ENCODE data around the gene ACOT7.
"Not testable (repeated sequence)": the region's sequence is repeated elsewhere in the genome, so short reads cannot be mapped to it uniquely, and the experiment has no call there.

ACOT7 gene

DNA sequence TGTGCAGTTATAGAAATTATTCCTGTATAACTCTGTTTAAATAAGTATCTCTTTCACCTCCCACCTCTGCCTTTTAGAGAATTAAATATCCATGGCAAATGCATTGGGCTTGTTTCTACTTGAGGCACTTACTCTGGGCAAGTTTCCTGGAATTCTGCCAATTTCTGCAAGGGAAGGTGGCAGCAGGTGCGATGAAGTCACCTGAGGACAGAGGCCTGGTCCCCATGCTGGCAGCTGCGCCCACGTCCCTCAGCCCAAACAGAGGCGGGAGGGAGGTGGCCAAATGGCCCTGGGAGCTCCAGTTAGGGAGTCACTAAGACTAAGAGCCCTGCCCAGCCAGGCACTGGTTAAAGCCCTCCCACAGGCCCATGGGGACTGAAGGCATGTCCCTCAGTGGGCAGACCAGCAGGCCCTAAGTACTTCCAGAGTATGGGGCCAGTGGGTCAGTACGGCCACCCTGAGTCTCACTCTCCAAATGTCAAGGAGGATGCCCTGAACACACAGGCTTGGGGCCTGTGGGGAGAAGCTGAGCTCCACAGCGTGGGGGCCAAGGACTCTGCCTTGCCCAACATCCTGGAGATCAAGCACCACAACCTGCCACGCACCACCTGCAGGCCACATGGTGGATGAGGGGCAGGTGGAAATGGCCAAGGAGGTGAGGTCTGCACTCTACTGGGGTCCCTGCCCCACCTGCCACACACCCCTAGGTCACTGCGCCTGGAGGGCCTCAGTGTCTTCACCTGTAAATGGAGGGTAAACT is 19.4 kb downstream of the ACOT7 start:
- Histone ChIP-seq H3K9me3 (ENCODE audit: insufficient read depth, low read depth, low read length) (no peaks in the 10 kb centered on the region), H3K36me3 (ENCODE audit: insufficient read depth, low read length) (no peaks in the 10 kb centered on the region), H3K27me3 (ENCODE audit: insufficient read depth, low read length) (no peaks in the 10 kb centered on the region), H3K27ac (ENCODE audit: low read depth, low read length) (no peak overlapping the region), H3K9ac (ENCODE audit: low read depth, low read length) (no peak overlapping the region), H3K4me1 (ENCODE audit: insufficient read depth, low read length) (no peaks in the 10 kb centered on the region), H3K4me3 (ENCODE audit: low read length) (no peak overlapping the region)
- WGBS = 91% methylated on average over 8 of the region's 8 CpGs

DNA sequence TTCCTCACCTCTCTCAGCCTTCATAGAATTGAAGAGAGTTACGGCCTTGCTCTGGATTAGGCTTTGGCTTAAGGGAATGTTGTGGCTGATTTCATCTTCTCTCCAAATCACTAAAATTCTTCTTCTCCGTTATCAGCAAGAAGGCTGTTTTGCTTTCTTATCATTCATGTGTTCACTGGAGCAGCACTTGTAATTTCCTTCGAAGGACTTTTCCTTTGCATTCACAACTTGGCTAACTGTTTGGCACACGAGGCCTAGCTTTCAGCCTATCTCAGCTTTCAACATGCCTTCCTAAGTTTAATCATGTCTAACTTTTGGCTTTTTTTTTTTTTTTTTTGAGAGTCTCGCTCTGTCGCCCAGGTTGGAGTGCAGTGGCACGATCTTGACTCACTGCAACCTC is 21.3 kb downstream of the ACOT7 start:
- 95% methylated on average over 7 of the region's 7 CpGs for WGBS
- not testable (repeated sequence) for H3K27me3 ChIP-seq (ENCODE audit: insufficient read depth, low read length); H3K4me3 ChIP-seq (ENCODE audit: low read length); H3K36me3 ChIP-seq (ENCODE audit: insufficient read depth, low read length); H3K9ac ChIP-seq (ENCODE audit: low read depth, low read length); H3K27ac ChIP-seq (ENCODE audit: low read depth, low read length); H3K9me3 ChIP-seq (ENCODE audit: insufficient read depth, low read depth, low read length); H3K4me1 ChIP-seq (ENCODE audit: insufficient read depth, low read length)

DNA sequence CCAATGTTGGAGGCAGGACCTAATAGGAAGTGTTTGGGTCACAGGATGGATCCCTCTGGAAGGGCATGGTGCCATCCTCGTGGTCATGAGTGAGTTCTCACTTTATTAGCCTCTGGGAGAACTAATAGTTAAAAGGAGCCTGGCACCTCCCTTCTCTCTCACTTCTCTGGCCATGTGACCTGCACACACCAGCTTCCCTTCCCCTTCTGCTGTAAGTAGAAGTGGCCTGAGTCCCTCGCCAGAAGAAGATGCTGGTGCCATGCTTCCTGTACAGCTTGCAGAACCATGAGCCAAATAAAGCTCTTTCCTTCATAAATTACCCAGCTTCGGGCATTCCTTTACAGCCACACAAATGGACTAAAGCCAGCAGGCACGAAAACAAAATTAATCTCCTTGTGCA is 23.6 kb downstream of the ACOT7 start:
- peaks cover 4% of the 10 kb centered on the region; the same call in 1 of the 2 replicates for H3K36me3 ChIP-seq (ENCODE audit: insufficient read depth, low read length)
- H3K9ac ChIP-seq (ENCODE audit: low read depth, low read length) = no peak overlapping the region
- no peak overlapping the region for H3K27ac ChIP-seq (ENCODE audit: low read depth, low read length)
- H3K27me3 ChIP-seq (ENCODE audit: insufficient read depth, low read length) = no peaks in the 10 kb centered on the region
- no peaks in the 10 kb centered on the region for H3K4me1 ChIP-seq (ENCODE audit: insufficient read depth, low read length)
- H3K9me3 ChIP-seq (ENCODE audit: insufficient read depth, low read depth, low read length) = 0 out of 2 replicates have a peak, but pooled peaks cover 9% of the 10 kb centered on the region
- 92% methylated on average over 4 of the region's 4 CpGs for WGBS
- no peak overlapping the region for H3K4me3 ChIP-seq (ENCODE audit: low read length)

DNA sequence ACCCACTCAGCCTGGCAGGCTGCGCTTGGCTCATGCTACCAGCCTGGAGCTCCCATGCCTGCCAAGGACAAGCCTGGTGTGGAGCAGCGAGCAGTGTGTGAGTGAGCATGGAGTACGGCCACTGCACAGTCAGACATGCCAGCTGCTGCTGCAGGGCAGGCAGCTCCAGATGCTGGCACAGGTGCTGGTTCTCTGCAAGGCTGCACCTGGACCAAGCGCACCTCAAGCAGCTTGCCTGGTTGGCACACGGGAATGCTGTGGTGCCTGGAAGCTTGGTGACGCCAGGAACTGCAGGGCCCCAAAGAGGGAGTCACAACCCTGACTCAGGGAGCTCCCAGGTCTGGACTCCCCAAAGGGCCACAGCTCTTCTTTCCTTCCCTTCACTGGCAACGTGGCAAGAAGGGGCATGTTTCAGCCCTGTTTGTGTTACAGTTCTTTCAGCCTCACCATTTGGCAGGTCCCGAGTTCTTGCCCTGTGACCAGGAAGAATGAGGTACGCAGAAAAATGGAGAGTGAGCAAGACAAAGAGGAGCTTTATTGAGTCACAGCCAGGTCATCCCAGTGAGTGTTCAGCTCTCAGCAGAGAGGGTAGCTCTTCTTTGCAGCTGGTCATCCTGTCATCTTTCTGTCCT is 26.1 kb downstream of the ACOT7 start:
- 0 out of 2 replicates have a peak, but pooled peaks cover 9% of the 10 kb centered on the region for H3K9me3 ChIP-seq (ENCODE audit: insufficient read depth, low read depth, low read length)
- H3K4me3 ChIP-seq (ENCODE audit: low read length) = no peak overlapping the region
- H3K27me3 ChIP-seq (ENCODE audit: insufficient read depth, low read length) = no peaks in the 10 kb centered on the region
- 92% methylated on average over 9 of the region's 9 CpGs for WGBS
- no peaks in the 10 kb centered on the region for H3K4me1 ChIP-seq (ENCODE audit: insufficient read depth, low read length)
- H3K36me3 ChIP-seq (ENCODE audit: insufficient read depth, low read length) = peaks cover 4% of the 10 kb centered on the region; the same call in 1 of the 2 replicates
- no peak overlapping the region for H3K9ac ChIP-seq (ENCODE audit: low read depth, low read length)
- no peak overlapping the region for H3K27ac ChIP-seq (ENCODE audit: low read depth, low read length)

DNA sequence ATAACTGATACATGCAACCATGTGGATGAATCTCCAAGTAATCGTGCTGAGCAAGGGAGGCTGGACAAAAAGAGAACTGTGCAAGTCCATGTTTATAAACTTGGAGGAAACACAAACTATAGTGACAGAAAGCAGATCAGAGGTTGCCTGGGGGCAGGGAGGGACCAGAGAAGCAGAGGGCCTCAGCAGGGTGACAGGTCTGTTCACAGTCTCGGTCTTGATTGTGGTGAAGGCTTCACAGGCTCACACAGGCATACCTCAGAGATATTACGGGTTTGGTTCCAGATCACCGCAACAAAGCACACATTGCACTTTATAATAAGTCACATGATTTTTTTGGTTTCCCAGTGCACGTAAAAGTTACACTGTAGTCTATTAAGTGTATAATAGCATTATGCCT is 28.5 kb downstream of the ACOT7 start:
- H3K4me1 ChIP-seq (ENCODE audit: insufficient read depth, low read length) = peaks cover 4% of the 10 kb centered on the region; the same call in 1 of the 2 replicates
- H3K36me3 ChIP-seq (ENCODE audit: insufficient read depth, low read length) = peaks cover 4% of the 10 kb centered on the region; the same call in 1 of the 2 replicates
- no peak overlapping the region for H3K9ac ChIP-seq (ENCODE audit: low read depth, low read length)
- H3K9me3 ChIP-seq (ENCODE audit: insufficient read depth, low read depth, low read length) = 0 out of 2 replicates have a peak, but pooled peaks cover 9% of the 10 kb centered on the region
- H3K27ac ChIP-seq (ENCODE audit: low read depth, low read length) = no peak overlapping the region
- no peaks in the 10 kb centered on the region for H3K27me3 ChIP-seq (ENCODE audit: insufficient read depth, low read length)
- WGBS = 94% methylated on average over 4 of the region's 5 CpGs
- no peak overlapping the region for H3K4me3 ChIP-seq (ENCODE audit: low read length)

DNA sequence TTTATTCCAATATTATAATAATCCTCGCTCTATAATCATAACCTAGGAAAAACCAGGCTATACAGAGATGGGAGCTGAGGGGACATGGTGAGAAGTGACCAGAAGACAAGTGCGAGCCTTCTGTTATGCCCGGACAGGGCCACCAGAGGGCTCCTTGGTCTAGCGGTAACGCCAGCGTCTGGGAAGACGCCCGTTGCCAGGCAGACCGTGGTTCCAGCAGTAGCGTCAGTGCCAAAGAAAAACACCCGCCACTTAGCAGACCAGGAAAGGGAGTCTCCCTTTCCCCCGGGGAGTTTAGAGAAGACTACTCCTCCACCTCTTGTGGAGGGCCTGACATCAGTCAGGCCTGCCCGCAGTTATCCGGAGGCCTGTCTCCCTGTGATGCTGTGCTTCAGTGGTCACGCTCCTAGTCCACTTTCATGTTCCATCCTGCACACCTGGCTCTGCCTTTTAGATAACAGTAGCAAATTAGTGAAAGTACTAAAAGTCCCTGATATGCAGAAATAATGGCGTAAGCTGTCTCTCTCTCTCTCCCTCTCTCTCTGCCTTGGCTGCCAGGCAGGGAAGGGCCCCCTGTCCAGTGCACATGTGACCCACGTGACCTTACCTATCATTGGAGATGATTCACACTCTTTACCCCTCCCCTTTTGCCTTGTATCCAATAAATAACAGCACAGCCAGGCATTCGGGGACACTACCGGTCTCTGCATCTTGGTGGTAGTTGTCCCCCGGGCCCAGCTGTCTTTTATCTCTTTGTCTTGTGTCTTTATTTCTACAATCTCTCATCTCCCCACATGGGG is 30.3 kb downstream of the ACOT7 start:
- H3K9me3 ChIP-seq (ENCODE audit: insufficient read depth, low read depth, low read length); H3K27ac ChIP-seq (ENCODE audit: low read depth, low read length): not testable (repeated sequence)
- WGBS = 38% methylated on average over 19 of the region's 20 CpGs

DNA sequence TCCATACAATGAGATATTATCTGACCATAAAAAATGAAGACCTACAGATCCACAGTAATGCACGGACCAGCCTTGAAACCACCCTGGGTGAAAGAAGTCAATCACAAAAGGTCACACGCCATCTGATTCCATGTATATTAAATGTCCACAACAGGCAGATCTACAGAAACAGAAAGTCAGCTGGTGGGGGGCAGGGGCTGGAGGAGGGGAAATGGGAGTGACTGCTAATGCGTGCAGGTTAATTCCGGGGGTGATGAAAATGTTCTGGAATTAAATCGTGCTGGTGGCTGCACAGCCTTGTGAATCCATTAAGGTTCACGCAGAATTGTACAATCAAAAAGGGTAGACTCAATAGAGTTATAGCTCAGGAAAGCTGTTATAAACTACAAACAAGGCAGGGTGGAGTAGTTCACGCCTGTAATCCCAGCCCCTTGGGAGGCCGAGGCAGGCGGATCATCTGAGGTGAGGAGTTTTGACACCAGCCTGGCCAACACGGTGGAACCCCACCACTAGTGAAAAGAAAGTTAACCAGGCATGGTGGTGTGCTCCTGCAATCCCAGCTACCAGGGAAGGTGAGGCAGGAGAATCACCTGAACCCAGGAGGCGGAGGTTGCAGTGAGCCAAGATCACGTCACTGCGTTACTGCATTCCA is 32.3 kb downstream of the ACOT7 start:
- 89% methylated on average over 13 of the region's 13 CpGs for WGBS
- Histone ChIP-seq H3K27ac (ENCODE audit: low read depth, low read length) (no peak overlapping the region), H3K9me3 (ENCODE audit: insufficient read depth, low read depth, low read length) (no peaks in the 10 kb centered on the region), H3K4me3 (ENCODE audit: low read length) (no peak overlapping the region), H3K9ac (ENCODE audit: low read depth, low read length) (no peak overlapping the region), H3K4me1 (ENCODE audit: insufficient read depth, low read length) (peaks cover 10% of the 10 kb centered on the region), H3K36me3 (ENCODE audit: insufficient read depth, low read length) (no peaks in the 10 kb centered on the region; the same call in 1 of the 2 replicates), H3K27me3 (ENCODE audit: insufficient read depth, low read length) (no peaks in the 10 kb centered on the region)

More for the DNA sequence above, 30.3 kb downstream of the ACOT7 start:
- H3K9ac ChIP-seq (ENCODE audit: low read depth, low read length); H3K36me3 ChIP-seq (ENCODE audit: insufficient read depth, low read length); H3K4me3 ChIP-seq (ENCODE audit: low read length); H3K27me3 ChIP-seq (ENCODE audit: insufficient read depth, low read length): not testable (repeated sequence)
- H3K4me1 ChIP-seq (ENCODE audit: insufficient read depth, low read length) = peaks cover 10% of the 10 kb centered on the region

DNA sequence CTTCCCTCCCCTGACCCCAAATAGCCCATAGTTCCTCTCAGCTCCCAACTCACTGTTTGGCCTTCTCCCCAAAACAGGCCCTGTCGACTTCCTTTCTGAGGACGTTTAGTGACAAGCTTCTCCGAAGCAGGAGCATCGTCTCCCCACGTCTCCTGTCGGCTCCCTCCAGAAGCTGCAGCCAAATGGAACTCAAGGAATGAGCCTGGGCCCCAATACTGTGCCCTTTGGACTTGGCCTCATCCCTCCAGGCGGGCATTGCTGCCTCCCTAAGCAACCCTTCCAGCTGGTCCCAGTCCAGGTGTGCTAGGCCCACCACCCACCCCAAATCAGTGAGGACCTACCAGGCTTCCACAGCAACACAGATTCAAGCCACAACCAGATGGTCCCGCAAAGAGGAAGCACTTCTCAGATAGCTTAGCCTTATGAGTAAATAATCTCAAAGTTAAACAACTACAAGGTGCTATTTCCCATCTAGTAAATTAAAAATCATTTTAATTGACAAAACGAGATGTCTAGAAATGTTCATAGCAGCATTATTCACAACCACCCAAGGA is 33.0 kb downstream of the ACOT7 start:
- 86% methylated on average over 9 of the region's 9 CpGs for WGBS
- H3K4me1 ChIP-seq (ENCODE audit: insufficient read depth, low read length) = peaks cover 10% of the 10 kb centered on the region
- H3K27ac ChIP-seq (ENCODE audit: low read depth, low read length) = no peak overlapping the region
- H3K27me3 ChIP-seq (ENCODE audit: insufficient read depth, low read length) = no peaks in the 10 kb centered on the region
- H3K9me3 ChIP-seq (ENCODE audit: insufficient read depth, low read depth, low read length) = no peaks in the 10 kb centered on the region
- H3K4me3 ChIP-seq (ENCODE audit: low read length) = no peak overlapping the region
- no peaks in the 10 kb centered on the region; the same call in 1 of the 2 replicates for H3K36me3 ChIP-seq (ENCODE audit: insufficient read depth, low read length)
- no peak overlapping the region for H3K9ac ChIP-seq (ENCODE audit: low read depth, low read length)

DNA sequence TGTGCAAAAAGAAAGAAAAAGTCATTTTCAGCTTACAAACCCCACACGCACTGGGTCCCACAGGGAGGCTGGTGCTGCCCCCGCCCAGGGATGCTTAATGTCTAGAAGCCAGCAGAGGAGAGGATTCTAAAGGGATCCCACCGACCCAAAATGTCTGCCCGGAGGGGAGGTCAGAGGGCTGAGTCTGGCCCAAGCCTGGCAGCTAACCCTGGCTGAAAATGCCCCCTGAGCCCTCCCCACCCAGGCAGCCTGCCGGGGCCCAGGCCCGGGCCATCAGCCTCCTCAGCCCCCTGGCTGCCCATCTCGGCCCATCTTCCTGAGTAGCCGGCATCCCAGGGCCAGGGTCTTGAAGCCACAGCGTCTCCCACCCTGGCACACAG is 33.5 kb downstream of the ACOT7 start:
- WGBS = 89% methylated on average over 9 of the region's 9 CpGs
- Histone ChIP-seq H3K36me3 (ENCODE audit: insufficient read depth, low read length) (no peaks in the 10 kb centered on the region; the same call in 1 of the 2 replicates), H3K9me3 (ENCODE audit: insufficient read depth, low read depth, low read length) (no peaks in the 10 kb centered on the region), H3K9ac (ENCODE audit: low read depth, low read length) (no peak overlapping the region), H3K4me1 (ENCODE audit: insufficient read depth, low read length) (peaks cover 10% of the 10 kb centered on the region), H3K27ac (ENCODE audit: low read depth, low read length) (no peak overlapping the region), H3K27me3 (ENCODE audit: insufficient read depth, low read length) (no peaks in the 10 kb centered on the region), H3K4me3 (ENCODE audit: low read length) (no peak overlapping the region)

DNA sequence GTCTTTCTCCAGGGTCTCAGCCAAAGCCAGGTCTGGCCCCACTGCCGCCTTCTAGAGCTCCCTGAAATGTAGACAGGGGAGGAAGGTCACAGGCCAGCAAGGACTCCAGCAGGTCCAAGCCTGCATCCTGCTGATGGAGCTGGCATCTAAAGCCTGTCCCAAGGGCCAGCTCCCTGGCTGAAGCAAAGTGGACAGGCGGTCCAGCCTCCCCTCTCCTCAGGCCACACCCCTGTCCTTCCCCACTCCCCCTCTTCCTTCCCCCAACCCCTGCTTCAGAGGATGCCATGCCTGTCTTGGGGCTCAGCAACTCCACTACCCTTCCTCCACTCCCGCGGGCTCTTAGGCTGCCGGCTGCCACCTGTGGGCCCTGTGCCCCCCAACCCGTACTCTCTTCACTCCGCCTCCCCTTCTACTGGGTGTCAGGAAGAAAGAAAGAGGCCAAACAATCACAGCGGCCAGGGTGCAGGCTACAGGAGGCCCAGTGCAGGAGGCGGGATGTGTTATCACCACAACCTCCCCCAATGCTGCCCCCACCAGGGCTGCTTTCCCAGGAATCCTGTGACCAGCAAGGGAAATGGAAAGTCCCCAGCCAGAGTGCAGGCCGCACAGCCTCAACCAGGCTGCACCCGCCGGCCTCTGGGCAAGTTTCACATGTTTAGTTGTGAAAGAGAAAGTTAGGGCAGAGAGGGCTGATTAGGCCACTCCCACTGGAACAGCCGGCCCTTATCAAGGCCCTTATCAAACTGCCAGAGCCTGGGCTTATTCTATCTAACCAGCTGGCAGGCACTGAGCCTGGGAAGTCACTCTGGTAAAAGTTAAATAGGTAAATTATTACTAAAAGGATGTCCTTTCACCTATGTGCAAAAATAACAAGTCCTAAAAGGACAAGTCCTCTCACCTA is 34.1 kb downstream of the ACOT7 start:
- no peaks in the 10 kb centered on the region; the same call in 1 of the 2 replicates for H3K36me3 ChIP-seq (ENCODE audit: insufficient read depth, low read length)
- no peaks in the 10 kb centered on the region for H3K27me3 ChIP-seq (ENCODE audit: insufficient read depth, low read length)
- H3K4me3 ChIP-seq (ENCODE audit: low read length) = no peak overlapping the region
- 69% methylated on average over 12 of the region's 13 CpGs for WGBS
- no peak overlapping the region for H3K27ac ChIP-seq (ENCODE audit: low read depth, low read length)
- no peak overlapping the region for H3K9ac ChIP-seq (ENCODE audit: low read depth, low read length)
- H3K4me1 ChIP-seq (ENCODE audit: insufficient read depth, low read length) = peaks cover 10% of the 10 kb centered on the region
- H3K9me3 ChIP-seq (ENCODE audit: insufficient read depth, low read depth, low read length) = no peaks in the 10 kb centered on the region
